Activated naive CD8-positive, alpha-beta T cell treated with anti-CD3 and anti-CD28 coated beads, Interleukin-2, amount 50 U/mL, for 24 hours (primary cell): ENCODE data around the gene RIOK2.
A peak's percentile ranks its signal among the peaks of the same experiment; 100 is the strongest.
"Not testable (repeated sequence)": the region's sequence is repeated elsewhere in the genome, so short reads cannot be mapped to it uniquely, and the experiment has no call there.

Experiments
- ATAC-seq: fragments of 150-1000 bp; cut with Tn5 transposase; one replicate; pipeline ENCODE4 v1.10.0; 2021
- DNase-seq: peaks from one replicate; pipeline ENCODE4 v3.0.0; 2021
- H3K27ac Mint-ChIP-seq: one replicate; pipeline ENCODE4 v1.8.0; 2021; ENCODE audit warnings: mild to moderate bottlenecking, mixed read lengths
- H3K27me3 Mint-ChIP-seq: one replicate; pipeline ENCODE4 v1.8.0; 2021; ENCODE audit warnings: mixed read lengths
- H3K36me3 Mint-ChIP-seq: one replicate; pipeline ENCODE4 v1.8.0; 2021; ENCODE audit warnings: low read depth, mixed read lengths
- H3K4me1 Mint-ChIP-seq: one replicate; pipeline ENCODE4 v1.8.0; 2021; ENCODE audit warnings: mixed read lengths
- H3K4me3 Mint-ChIP-seq: one replicate; pipeline ENCODE4 v1.8.0; 2021; ENCODE audit warnings: mild to moderate bottlenecking, moderate library complexity, mixed read lengths
- H3K9me3 Mint-ChIP-seq: one replicate; pipeline ENCODE4 v1.8.0; 2021; ENCODE audit warnings: mixed read lengths

The RIOK2 gene

DNA sequence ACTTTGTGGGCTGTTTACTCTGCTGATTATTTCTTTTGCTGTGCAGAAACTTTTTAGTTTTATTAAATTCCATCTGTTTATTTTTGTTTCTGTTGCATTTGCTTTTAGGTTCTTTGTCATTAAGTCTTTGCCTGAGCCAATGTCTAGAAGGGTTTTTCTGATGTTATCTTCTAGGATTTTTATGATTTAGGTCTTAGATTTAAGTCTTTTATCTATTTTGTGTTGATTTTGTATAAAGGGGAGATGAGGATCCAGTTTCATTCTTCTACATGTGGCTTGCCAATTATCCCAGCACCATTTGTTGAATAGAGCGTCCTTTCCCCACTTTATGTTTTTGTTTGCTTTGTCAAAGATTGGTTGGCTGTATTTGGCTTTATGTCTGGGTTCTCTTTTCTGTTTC is 6.5 kb upstream of the RIOK2 start:
- not testable (repeated sequence) for DNase-seq, H3K4me3 Mint-ChIP-seq, H3K27me3 Mint-ChIP-seq, H3K27ac Mint-ChIP-seq, H3K4me1 Mint-ChIP-seq, ATAC-seq
- Mint-ChIP-seq H3K9me3 (peaks cover 23% of the 10 kb centered on the region), H3K36me3 (peaks cover 10% of the 10 kb centered on the region)

DNA sequence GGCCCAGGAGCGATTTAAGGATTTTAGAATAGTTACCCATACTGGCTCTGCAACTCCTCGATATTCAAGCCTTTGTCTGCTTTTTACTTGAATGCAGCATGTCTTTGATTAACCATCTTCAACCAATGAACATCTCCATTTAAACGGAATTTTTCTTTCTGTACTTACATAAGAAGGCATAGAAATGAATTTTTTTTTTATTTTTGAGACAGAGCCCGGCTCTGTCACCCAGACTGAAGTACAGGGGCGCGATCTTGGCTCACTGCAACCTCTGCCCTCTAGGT is 825 bp upstream of the RIOK2 start:
- ATAC-seq (no peak), DNase-seq (no peak)
- peak overlapping the region; percentile 93 for H3K4me3 Mint-ChIP-seq
- peaks cover 33% of the 10 kb centered on the region for H3K36me3 Mint-ChIP-seq
- peak overlapping the region; percentile 100 for H3K27ac Mint-ChIP-seq
- peaks cover 45% of the 10 kb centered on the region for H3K4me1 Mint-ChIP-seq
- peaks cover 2% of the 10 kb centered on the region for H3K27me3 Mint-ChIP-seq
- H3K9me3 Mint-ChIP-seq: peaks cover 12% of the 10 kb centered on the region

DNA sequence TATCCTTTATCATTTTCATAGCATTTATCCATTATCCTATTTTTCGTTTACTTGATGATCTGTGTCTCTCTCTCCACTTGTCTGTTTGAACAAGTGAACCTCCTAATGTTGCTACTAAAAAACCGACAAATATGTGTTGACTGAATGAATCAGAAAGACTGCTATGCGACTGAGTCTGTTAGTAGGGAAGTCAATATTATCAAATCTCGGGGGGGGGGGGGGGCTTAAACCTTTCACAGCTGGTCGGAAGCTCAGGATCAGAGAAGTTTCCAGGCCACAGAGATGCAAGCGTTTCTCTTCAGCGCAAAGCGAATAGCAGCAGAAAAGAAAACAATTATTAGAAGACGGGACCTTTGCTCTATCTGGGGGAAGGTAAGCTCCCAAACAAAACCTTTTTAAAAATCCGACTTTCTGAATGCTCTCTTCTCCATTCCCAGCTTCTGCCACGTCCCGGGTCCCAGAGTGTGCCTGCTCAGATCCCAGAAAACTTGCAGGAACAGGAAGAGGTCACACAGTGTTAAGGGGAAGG is 412 bp downstream of the RIOK2 start:
- Mint-ChIP-seq H3K4me1 (peaks cover 51% of the 10 kb centered on the region), H3K4me3 (peak overlapping the region; percentile 93), H3K36me3 (peaks cover 41% of the 10 kb centered on the region), H3K9me3 (peaks cover 9% of the 10 kb centered on the region), H3K27me3 (peaks cover 2% of the 10 kb centered on the region), H3K27ac (peak overlapping the region; percentile 100)
- DNase-seq (no peak), ATAC-seq (no peak)

DNA sequence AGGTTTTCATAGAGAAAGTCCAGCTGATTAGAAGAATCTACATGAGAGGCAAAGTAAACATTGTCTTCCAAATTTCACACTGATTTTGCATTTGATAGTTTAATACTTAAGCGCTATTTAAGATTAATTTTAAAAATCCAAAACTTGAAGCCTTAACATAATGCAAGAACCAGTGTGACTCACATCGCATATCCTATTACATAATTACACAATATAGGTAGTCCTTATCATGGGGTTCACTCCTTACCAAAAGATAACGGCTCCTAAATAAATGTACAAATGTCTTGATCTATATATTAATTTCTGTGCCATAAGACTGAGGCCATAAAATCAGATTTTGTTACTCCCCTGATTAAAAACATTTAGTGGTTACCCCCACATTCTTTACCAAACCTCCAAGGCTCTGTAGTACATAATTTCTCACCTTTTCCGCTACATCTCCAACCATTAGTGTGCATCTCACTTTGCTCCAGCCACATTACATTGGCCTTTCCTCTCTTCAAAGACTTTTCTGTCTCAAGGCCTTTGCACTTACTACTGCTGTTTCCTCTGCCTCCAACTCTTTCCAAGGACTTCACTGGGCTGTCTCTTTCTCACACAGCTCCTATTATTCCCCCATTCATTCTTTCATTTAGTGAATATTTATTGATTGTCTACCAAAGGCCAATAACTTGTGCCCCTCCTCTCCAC is 1.0 kb downstream of the RIOK2 start:
- Mint-ChIP-seq H3K4me1 (peaks cover 51% of the 10 kb centered on the region), H3K27ac (peak overlapping the region; percentile 100), H3K27me3 (peaks cover 2% of the 10 kb centered on the region), H3K36me3 (peaks cover 43% of the 10 kb centered on the region), H3K9me3 (peaks cover 9% of the 10 kb centered on the region), H3K4me3 (peak overlapping the region; percentile 93)
- peak; percentile 21 for ATAC-seq
- DNase-seq: no peak

- Mint-ChIP-seq H3K4me1 (peaks cover 47% of the 10 kb centered on the region), H3K36me3 (peaks cover 55% of the 10 kb centered on the region)
- H3K27ac Mint-ChIP-seq, H3K9me3 Mint-ChIP-seq, H3K4me3 Mint-ChIP-seq, ATAC-seq, DNase-seq, H3K27me3 Mint-ChIP-seq: not testable (repeated sequence)
Measured at GRCh38 chr5:97179457-97179856, 3.6 kb downstream of the RIOK2 start.

DNA sequence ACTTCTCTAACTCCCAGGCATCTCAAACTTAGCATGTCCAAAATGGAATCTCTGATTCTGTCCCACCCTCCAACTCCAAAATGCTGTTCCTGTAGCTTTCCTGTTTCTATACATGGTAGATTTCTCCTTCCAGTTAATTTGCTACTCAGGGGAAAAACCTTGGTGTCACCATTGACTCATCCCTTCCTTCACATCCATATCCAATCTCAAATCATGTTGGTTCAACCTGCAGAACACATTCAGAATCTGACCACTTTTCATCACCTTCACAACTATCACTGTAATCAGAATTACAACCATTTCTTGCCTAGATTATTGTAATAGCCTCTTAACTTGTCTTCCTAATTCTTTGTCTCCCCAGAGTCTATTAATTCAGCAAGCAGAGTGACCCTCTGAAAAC is 10.8 kb downstream of the RIOK2 start:
- ATAC-seq (peak; percentile 70), DNase-seq (no peak)
- peaks cover 23% of the 10 kb centered on the region for H3K4me1 Mint-ChIP-seq
- peak overlapping the region; percentile 65 for H3K27ac Mint-ChIP-seq
- no peaks in the 10 kb centered on the region for H3K27me3 Mint-ChIP-seq
- no peaks in the 10 kb centered on the region for H3K9me3 Mint-ChIP-seq
- no peak overlapping the region for H3K4me3 Mint-ChIP-seq
- peaks cover 58% of the 10 kb centered on the region for H3K36me3 Mint-ChIP-seq

- peaks cover 58% of the 10 kb centered on the region for H3K36me3 Mint-ChIP-seq
- H3K4me1 Mint-ChIP-seq: peaks cover 25% of the 10 kb centered on the region
- peak overlapping the region; percentile 65 for H3K27ac Mint-ChIP-seq
- ATAC-seq (peak; percentile 41), DNase-seq (no peak)
- H3K4me3 Mint-ChIP-seq: no peak overlapping the region
- no peaks in the 10 kb centered on the region for H3K27me3 Mint-ChIP-seq
- H3K9me3 Mint-ChIP-seq: no peaks in the 10 kb centered on the region
Measured at GRCh38 chr5:97171703-97172102, 11.3 kb downstream of the RIOK2 start.

DNA sequence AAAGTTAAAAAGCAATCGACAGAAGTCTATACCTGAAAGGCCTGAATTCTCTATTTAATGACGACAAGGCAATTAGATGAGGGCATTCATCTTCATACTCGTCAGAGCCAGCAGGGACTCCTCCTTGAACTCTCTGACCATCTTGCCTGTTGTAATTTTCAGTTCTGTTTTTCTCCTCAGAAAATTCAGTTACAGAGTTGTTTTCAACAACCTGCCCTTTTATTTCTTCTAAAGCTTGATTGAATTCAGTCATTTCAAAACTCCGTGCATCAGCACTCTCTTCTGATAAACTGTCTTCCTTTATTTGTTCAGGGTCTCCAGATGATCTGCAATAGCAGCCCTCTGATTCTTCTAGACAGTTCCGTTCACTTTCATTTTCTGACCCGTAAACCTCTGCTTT is 15.6 kb downstream of the RIOK2 start:
- ATAC-seq: no peak
- peaks cover 53% of the 10 kb centered on the region for H3K36me3 Mint-ChIP-seq
- peak overlapping the region; percentile 76 for H3K27ac Mint-ChIP-seq

DNA sequence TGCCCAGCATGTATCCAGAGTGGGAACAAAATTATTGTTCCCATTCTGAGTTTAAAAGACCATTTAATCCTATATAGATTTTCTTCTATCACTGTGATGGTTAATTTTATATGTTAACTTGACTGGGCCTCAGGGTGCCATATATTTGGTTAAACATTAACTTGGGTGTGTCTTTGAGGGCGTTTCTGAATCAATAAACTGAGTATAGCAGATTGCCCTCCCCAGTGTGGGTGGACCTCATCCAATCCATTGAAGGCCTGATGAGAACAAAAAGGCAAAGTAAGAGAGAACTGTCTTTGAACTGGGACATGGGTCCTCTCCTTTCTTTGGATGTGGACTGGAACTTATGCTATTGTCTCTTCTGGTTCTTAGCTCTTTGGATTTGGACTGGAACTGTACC is 17.3 kb downstream of the RIOK2 start:
- no peak overlapping the region for H3K27ac Mint-ChIP-seq
- no peak for ATAC-seq
- peaks cover 46% of the 10 kb centered on the region for H3K36me3 Mint-ChIP-seq
- H3K4me3 Mint-ChIP-seq: no peak overlapping the region
- DNase-seq: no peak
- peaks cover 19% of the 10 kb centered on the region for H3K4me1 Mint-ChIP-seq
- no peaks in the 10 kb centered on the region for H3K9me3 Mint-ChIP-seq
- no peaks in the 10 kb centered on the region for H3K27me3 Mint-ChIP-seq

More for the DNA sequence above, 15.6 kb downstream of the RIOK2 start:
- DNase-seq: no peak
- no peaks in the 10 kb centered on the region for H3K9me3 Mint-ChIP-seq
- H3K4me3 Mint-ChIP-seq: peak overlapping the region; percentile 12
- H3K27me3 Mint-ChIP-seq: no peaks in the 10 kb centered on the region
- H3K4me1 Mint-ChIP-seq: peaks cover 31% of the 10 kb centered on the region

GRCh38 chr5:97164846-97165245 is 18.2 kb downstream of the RIOK2 start:
- no peak overlapping the region for H3K27ac Mint-ChIP-seq
- no peaks in the 10 kb centered on the region for H3K9me3 Mint-ChIP-seq
- ATAC-seq (no peak), DNase-seq (no peak)
- no peaks in the 10 kb centered on the region for H3K27me3 Mint-ChIP-seq
- H3K4me3 Mint-ChIP-seq: no peak overlapping the region
- H3K36me3 Mint-ChIP-seq: peaks cover 51% of the 10 kb centered on the region
- peaks cover 19% of the 10 kb centered on the region for H3K4me1 Mint-ChIP-seq

DNA sequence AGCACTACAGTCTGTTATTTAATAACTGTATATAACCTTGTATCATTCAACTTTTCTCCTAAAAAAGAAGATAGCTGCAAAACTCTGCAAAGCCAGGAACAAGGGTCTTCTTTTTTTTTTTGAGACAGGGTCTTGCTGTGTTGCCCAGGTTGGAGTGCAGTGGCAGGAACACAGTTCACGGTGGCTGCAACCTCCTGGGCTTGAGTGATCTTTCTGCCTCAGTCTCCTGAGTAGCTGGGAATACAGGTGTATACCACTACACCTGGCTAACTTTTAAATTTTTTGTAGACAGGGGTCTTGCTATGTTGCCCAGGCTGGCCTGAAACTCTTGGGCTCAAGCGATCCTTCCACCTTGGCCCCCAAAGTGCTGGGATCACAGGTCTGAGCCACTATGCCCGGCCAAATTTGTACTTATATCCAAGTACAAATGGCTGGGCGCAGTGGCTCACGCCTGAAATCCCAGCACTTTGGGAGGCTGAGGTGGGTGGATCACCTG is 19.2 kb downstream of the RIOK2 start:
- ATAC-seq (no peak), DNase-seq (no peak)
- Mint-ChIP-seq H3K4me1 (peaks cover 19% of the 10 kb centered on the region), H3K4me3 (no peak overlapping the region), H3K36me3 (peaks cover 55% of the 10 kb centered on the region), H3K27me3 (no peaks in the 10 kb centered on the region), H3K27ac (no peak overlapping the region), H3K9me3 (no peaks in the 10 kb centered on the region)

DNA sequence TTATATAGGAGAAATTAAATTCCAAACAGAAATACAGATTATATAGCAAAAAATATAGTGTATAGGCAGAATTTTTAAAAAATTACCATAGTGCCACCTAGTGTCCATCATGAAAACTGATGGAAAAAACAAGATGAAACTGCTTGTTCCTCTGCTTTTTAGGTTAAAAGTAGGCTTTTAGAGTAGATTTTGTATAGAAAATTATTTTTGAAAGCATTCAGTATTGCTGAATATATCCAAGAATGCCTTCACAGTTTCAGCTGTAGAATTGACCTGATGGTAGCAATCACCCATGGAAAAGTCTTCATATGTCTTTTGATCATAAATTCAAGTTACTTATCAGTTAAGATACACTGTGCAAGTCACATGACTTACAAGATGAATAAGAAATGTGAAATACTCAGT is 19.7 kb downstream of the RIOK2 start:
- no peak for DNase-seq
- Mint-ChIP-seq H3K27me3 (no peaks in the 10 kb centered on the region), H3K9me3 (no peaks in the 10 kb centered on the region), H3K4me3 (no peak overlapping the region), H3K36me3 (peaks cover 56% of the 10 kb centered on the region), H3K27ac (no peak overlapping the region), H3K4me1 (peaks cover 19% of the 10 kb centered on the region)
- no peak for ATAC-seq

DNA sequence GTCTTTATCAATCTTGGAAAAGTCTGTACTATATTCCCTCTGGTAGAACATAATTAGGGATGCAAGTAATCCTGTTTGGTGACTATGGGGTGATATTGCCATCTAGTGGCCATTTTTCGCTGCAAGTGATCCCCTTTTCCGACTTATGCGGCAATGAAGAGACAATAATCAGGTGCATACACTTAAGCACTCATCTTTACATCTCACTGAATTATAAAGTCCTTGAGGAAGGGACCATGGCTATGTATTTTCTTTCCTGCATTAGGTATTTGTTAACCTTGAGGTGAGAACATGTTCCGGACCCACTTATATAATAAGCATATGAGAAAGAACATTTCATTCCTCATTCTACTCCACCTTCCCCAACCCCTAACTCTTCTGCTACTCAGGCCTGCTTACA is 21.0 kb downstream of the RIOK2 start:
- Mint-ChIP-seq H3K27ac (no peak overlapping the region), H3K4me3 (no peak overlapping the region), H3K4me1 (peaks cover 14% of the 10 kb centered on the region), H3K27me3 (no peaks in the 10 kb centered on the region), H3K9me3 (peaks cover 8% of the 10 kb centered on the region), H3K36me3 (peaks cover 57% of the 10 kb centered on the region)
- DNase-seq (peak; percentile 34), ATAC-seq (no peak)

DNA sequence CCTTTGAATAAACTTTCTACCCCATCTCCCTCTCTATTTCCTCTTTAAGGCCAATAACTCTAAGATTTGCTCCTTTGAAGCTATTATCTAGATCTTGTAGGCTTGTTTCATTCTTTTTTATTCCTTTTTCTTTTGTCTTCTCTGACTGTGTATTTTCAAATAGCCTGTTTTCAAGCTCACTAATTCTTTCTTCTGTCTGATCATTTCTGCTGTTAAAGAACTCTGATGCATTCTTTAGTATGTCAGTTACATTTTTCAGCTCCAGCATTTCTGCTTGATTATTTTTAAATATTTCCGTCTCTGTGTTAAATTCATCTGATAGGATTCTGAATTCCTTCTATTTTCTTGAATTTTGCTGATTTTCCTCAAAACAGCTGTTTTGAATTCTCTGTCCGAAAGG is 25.4 kb downstream of the RIOK2 start:
- Mint-ChIP-seq H3K27ac (no peak overlapping the region), H3K36me3 (peaks cover 38% of the 10 kb centered on the region), H3K4me1 (no peaks in the 10 kb centered on the region)

DNA sequence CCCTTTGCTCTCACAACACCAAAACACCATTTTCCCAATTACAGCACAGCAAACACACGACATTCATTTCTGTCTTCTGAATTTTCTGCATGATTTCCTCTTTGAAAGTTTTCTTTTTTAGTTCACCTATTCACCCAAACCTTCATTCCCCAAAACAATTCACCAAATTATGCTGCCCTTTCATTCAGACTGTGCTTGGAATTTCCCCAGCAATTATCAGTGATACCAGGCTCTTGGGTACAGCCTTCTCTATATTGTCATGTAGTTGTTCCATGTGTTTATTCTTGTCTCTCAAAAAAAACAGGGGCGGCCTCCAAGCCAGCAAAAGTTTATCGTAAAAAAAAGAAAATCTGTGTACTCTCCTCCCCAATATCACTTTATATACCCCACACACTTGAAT is 31.7 kb downstream of the RIOK2 start:
- no peak for DNase-seq

More for the DNA sequence above, 25.4 kb downstream of the RIOK2 start:
- ATAC-seq: no peak
- DNase-seq: no peak
- Mint-ChIP-seq H3K27me3 (no peaks in the 10 kb centered on the region), H3K4me3 (no peak overlapping the region), H3K9me3 (peaks cover 8% of the 10 kb centered on the region)

More for the DNA sequence above, 31.7 kb downstream of the RIOK2 start:
- H3K4me1 Mint-ChIP-seq: peaks cover 1% of the 10 kb centered on the region
- H3K36me3 Mint-ChIP-seq: no peaks in the 10 kb centered on the region
- H3K9me3 Mint-ChIP-seq: no peaks in the 10 kb centered on the region
- no peak overlapping the region for H3K27ac Mint-ChIP-seq
- H3K27me3 Mint-ChIP-seq: no peaks in the 10 kb centered on the region
- H3K4me3 Mint-ChIP-seq: no peak overlapping the region
- ATAC-seq: no peak
